ENCODE results near the gene FARSB.

Gene FARSB

DNA sequence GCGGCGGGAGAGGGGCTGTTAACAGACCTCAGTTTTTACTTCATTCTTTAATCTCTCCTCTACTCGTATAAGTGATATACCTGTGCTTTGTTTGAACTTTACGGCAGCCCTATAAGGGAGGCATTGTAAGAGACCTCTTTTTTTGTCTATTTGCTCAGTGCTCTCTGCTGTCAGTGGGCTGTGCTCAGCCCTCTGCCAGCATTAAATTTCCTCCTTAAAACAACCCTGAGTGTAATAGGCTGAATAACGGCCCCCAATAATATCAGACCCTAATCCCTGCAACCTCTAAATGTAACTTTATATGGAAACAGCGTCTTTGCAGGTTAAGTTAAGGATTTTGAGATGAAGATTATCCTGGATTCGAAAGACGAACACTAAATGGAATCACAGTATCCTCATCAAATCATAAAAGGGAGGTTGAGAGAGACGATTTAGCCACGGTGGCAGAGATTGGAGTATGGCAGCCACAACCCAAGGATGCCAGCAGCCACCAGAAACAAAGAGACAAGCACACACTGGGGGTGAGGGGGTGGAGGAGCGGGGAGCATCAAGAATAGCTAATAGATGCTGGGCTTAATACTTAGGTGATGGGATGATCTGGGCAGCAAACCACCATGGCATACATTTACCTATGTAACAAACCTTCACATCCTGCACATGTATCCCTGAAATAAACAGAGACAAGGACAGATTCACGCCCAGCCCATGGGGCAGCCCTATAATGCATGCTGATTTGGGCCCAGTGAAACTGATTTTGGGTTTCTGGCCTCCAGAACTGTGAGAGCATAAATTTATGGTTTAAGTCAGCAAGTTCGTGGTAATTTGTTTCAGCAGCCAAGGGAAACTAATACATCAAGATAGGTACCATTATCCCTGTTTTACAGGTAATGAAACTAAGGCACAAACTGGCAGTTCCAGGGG, 894 bp upstream of the FARSB start:
- DNase-seq = no peak

DNA sequence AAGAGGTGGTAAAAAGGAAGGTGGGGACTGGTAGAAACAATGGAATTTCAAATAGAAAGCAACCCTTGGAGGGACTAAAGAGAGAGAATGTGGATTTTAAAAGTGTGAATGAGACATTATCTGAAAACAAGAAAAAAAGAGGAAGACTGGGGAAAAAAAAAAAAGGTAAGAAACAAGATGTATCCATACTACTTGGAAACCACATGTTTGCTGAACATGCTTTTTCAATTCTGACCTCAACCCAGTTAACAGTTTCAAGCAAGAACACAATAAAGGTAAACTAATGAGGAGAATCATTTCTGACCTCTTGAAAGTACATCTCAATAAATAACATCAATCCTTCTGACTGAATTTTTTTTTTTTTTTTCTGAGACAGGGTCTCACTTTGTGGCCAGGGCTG, 2.6 kb downstream of the FARSB start:
- no peak for DNase-seq

GRCh38 chr2:222652491-222653255, 3.2 kb downstream of the FARSB start:
- no peak for DNase-seq

DNA sequence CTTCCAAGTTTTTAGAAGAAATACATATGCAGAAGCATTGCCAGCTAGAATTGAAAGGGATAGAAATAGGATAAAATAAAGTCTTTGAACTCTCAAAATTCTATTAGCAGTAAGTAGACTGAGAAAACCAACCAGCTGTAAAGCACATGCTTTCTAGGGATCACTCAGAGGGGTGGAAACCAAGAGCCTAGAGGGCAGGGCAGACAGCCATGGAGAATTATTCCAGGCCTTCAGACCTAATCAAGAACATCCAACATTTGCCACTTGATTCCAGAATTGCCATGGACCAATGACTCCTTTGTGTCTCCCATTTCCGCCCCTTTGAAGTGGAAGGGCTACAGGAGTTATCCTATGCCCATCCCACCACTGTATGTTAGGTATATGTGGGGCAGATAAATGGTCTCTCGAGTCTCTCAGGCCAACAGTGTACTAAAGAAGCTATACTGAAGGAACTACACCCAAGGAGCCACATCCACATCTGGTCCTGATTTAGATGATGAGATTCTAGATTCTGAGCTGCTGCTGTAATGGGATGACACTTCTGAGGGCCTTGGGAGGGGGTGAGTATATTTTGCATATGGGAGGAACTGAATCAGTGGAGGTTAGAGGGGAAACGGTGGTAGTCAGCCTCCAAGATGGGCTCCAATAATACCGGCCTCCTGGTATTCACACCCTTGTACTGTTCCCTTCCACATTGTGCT, 4.0 kb downstream of the FARSB start:
- peak; percentile 56 for DNase-seq

DNA sequence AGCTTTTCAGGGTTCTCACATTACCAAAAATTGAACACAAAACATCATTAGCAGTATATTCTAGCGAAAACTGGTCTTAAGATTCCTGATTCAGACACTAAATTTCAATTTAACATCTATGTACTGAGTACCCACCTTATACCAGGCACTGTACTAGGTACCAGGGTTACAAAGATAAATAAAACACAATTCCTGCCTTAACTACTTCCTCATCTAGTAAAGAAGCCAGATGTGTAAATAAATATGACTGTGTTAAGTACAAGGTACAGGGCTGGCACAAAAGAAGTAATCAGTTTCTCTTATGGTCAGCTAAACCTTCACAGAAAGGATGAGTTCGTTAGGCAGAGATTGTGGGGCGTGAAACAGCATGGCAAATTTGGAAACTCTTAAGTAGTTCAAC, 6.1 kb downstream of the FARSB start:
- DNase-seq = no peak

GRCh38 chr2:222646008-222646407, 9.9 kb downstream of the FARSB start:
- no peak for DNase-seq

- DNase-seq = no peak
Measured at GRCh38 chr2:222643134-222643533, 12.8 kb downstream of the FARSB start.

DNA sequence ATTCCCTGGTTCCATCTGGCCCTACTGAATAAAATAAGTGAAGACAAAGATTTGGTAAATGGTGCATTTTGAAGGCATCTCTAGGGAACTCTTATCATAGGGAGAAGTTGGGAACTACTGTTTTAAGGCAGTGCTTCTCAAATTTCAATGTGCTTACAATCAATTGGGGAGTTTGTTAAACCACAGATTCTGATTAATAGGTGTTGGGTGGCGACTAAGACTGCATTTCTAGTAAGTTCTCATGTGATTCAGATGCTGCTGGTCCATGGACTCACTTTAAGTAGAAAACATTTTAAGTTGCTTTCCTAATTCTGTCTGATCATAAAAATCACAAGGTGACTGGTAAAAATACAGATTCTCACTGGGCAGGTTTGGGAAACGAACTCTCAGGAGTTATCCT, 14.6 kb downstream of the FARSB start:
- DNase-seq = no peak

DNA sequence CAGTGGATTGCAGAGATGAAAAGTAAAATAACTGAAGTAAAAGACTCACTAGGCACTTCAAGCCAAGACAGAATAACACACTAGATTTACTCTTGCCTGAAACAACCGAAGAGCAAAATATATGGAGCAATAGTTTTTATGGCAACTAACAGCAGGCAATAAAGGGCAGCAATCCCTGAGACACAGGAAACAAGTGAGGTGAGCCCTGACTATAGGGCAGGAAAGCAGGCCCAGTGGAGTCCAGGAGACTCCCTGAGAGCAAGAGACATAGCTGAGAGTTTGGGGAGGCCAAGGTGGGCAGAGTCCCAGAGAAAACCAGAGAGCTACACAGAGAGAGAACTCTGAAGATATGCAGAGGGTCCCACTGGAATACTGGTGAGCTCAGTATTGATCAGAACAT, 18.8 kb downstream of the FARSB start:
- no peak for DNase-seq

DNA sequence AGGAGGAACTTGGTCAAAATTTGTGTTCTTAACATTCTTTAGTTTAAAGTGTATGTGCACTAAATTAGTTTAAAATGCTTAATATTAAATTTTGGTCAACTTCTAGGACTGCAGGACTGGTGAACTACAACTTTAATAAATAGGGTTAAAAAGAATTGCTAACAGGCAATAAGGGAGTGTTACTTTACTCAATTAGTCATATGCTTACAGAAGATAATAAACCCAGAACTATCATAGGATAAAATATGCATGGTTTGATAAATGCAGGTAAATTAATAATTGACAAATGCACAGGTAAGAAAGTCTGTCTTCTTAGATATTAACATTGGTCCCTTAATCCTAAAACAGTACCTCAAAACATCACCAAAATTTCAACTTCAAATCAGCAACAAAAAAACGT, 20.6 kb downstream of the FARSB start:
- DNase-seq = no peak

DNA sequence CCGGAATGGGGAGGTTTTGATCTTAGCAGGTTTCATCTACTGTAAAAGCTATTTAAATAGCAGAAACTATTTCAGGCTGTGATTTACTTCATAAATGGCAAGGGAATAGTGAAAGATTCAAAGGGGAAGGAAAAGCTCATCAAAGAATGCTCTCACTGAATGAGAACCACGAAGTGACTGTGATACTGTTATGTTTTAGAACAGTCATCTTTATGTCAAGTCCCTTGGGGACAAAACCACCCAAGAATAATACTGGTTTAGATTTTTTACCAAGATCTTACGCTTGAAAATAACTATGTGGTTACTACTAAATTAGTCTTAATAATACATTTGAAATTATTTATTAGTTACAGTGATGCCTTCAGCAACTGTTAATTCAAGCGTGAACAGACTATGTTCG, 28.1 kb downstream of the FARSB start:
- DNase-seq = no peak

DNA sequence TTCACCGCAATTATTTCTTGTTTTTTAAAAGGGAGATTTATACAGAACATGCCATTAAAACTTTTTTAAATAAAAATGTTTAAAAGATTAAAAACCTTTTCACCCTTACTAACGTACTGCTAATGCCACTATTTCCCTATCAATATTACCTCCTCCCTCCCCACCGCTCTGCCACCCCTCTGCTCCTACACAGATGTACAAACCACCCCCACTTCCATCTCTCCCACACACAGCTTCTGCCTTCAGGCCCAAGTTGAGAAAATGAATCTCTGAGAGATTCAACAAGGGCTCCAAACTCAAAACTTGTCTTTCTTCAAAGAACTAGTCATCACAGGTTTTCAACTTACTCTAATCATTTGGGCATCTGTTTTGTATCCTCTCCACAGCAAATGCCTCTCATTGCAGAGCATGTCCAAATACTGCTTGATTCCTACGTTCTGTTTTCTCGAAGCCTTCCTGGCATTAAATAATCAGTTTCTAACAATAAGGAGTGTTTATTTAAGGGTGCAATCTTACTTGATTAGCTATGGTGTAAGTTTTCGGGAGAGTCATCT, 32.1 kb downstream of the FARSB start:
- no peak for DNase-seq

GRCh38 chr2:222622910-222623309, 33.0 kb downstream of the FARSB start:
- no peak for DNase-seq

- no peak for DNase-seq
Measured at GRCh38 chr2:222621893-222622292, 34.0 kb downstream of the FARSB start.

- DNase-seq = no peak
Measured at GRCh38 chr2:222615320-222615719, 40.6 kb downstream of the FARSB start.

DNA sequence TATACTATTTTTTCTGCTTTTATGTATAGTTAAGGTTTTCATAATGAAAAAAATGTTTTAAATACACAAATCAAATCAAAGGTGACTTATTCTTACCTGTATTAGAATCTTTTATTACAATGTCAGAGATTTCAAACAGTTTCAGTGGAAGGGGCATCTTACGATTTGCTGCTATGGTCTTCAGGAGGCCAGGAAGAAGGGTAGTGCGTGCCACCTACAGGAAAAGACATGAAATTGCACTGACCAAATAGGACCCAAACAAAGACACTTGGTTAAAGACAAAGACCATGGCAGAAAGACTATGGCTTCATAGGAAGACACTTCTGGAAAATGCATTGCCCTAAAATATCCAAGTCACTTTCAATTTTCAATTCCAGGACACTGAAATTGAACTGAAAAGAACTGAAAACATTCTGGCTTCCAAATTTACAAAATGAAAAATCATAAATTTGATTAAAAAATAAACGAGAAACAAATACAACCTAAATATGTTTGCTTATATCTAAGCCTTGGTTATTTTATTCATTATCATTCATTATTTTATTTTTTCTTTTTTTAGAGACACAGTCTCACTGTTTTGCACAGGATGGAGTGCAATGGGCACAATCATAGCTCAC, 42.1 kb downstream of the FARSB start:
- DNase-seq = peak; percentile 48

GRCh38 chr2:222611684-222612083, 44.2 kb downstream of the FARSB start:
- DNase-seq = no peak

GRCh38 chr2:222610746-222611145, 45.1 kb downstream of the FARSB start:
- DNase-seq = peak; percentile 6

DNA sequence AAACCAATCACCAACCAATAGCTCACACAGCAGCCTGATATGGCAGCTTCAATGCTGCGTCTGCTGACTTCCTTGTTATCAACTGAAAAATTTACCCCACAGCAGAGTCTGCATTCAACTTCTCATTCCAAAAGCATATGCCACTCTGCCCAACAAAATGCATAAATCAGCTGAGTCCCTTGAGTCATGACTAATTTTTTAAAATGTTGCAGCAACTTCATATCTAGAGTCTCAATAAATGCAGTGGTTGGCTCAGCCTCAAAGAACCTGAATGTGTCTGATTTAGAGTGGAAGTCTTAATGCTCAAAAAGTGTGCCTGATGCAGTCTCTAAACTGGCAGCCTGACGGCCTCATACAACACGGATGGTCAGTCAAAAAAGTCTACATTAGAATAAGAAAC, 46.5 kb downstream of the FARSB start:
- peak; percentile 33 for DNase-seq

DNA sequence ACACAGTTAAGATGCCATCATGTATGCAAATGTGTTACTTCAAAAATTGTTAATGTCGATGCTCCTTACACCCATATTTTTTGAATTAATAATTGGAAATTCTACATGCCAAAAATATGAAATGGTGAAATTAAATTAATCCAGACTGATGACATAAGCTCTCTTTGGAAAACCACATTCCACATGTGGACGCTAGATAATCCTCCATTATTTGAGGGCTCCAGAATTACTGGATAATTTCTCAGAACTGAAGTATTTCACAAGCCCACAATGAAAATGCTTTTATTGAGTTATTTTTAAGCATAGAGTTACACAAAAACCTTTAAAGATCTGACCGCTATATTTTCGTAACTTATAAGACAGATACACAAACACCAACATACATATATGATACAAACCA, 47.8 kb downstream of the FARSB start:
- no peak for DNase-seq

DNA sequence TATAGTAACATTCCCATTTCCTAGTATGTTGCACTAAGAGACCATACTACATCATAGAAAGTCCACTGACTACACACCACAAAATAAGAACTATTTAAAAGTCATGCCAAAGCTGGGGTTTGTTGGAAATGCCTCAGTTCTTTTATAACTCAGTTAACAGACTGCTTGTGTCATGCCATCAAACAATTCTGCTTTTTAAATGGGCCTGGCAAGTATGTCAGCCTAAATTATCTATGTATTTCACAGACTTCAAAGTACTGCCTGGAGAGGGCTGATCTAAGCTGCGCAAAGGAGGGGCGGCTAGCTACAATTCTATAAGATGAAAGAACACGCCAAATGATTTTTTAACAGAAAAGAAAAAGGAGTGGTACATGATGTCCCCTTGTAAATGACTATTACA, 49.6 kb downstream of the FARSB start:
- DNase-seq = no peak

- no peak for DNase-seq
Measured at GRCh38 chr2:222604749-222605515, 51.0 kb downstream of the FARSB start.

All from EL (cell line).